Bone marrow (tissue), 2 donors: ENCODE data around the gene BBX.
A peak's percentile ranks its signal among the peaks of the same experiment; 100 is the strongest.

ENCODE experiments used
- DNase-seq, 2 donors: peaks; one replicate each; lab custom pipeline; 2025; lab: John Stamatoyannopoulos, UW

Gene BBX

DNA sequence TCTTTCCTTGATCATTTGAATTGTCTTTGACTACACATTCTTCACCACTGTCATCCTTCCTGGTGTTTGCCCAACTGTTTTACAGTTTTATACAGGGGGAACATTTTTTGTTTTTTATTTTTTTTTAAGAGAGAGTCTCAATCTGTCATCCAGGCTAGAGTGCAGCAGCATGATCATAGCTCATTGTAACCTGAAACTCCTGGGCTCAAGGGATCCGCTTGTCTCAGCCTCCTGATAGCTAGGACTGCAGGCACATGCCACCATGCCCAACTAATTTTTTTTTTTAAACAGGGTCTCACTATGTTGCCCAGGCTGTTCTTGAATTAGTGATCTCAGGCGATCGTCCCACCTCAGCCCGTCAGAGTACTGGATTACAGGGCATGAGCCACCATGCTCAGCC is 222.6 kb downstream of the BBX start:
- DNase-seq, result no peak

DNA sequence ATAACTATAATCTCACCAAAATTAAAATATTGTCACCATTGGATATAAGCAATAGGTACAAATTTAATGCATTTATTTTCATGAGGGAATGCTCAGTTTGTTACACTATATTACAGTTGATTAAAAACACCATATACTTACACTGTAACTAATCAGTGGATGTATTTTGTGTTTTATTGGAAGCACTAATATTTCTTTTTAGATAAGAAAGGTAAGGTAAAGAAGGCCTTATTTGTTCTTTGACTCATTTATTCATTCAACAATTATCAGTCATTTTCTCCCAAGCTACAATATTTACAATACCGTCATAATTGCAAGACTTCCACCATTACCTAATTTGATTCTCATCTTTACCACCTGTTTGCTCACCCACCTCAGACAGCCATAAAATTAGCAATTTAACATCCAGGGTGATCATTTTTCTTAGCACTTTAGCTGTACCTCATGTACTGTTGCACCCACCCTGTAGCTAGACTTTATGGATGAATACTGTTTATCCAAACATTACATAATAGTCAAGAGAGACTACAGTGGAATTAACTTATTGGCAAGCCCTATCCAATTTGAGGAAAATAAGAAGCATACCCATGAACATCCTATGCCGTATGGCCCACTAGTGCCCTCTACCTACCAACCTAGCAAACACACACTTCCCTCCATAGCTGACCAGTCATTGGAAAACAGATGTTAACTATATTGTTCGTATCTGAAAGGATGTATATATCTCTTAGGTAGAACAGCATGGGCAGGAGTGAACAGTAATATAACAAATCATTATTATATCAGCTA is 229.6 kb downstream of the BBX start:
- peak in 1 of 2 donors; percentile 6 for DNase-seq

DNA sequence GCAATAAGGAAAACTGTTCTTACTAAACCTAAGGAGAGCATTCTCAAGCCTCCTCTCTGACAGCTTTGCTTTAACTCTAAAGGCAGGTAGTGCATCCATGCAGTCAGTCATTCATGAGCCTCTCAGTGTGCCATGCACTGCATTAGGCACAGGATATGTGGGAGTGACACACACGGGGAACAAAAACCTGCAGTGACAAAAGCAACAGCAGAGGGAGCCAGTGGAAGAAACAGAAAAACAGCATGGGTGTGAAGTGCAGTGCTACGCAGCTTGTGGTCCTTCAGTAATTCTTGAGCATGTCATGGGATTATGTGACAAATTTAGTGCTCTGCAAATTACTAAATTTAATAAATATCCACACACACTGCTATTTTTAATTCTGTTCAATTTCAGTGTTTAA is 230.7 kb downstream of the BBX start:
- peak in 1 of 2 donors; percentile 12 for DNase-seq

DNA sequence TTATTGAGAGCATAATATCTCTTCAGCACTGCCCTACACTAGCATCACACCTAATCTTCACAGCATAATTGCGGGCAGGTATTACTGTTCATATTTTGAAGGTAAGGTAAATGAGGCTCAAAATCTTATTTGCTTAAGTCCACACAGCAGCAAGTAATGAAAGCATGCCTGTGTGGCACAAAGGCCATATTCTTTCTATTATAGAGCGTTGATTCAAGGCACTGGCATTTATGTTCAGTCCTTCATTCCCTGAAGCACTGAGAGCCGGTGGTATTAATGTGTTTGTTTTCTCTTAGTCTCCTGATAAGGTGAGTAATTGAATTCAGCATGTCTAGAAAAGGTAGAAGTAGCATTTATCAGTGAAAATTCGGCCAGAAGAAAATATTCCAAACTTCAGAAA is 231.2 kb downstream of the BBX start:
- no peak for DNase-seq

DNA sequence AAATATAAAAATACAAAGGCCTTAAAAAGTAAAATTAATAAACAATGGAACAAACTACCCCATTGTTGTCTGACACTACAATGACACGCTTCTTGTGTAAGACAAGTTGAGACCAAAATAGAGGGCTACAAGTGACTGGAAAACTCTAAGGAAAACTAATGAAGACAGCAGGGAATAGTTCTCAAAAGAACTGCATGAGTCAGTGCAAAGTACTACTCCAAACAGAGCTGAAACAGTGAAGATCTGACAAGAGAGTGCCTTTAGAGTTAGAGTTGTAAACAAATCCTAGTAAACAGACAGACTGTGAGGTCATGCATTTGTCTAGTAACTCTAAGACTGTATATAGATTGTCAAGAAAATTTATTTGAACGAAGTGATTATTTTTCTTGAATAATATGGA is 233.9 kb downstream of the BBX start:
- DNase-seq, result no peak

DNA sequence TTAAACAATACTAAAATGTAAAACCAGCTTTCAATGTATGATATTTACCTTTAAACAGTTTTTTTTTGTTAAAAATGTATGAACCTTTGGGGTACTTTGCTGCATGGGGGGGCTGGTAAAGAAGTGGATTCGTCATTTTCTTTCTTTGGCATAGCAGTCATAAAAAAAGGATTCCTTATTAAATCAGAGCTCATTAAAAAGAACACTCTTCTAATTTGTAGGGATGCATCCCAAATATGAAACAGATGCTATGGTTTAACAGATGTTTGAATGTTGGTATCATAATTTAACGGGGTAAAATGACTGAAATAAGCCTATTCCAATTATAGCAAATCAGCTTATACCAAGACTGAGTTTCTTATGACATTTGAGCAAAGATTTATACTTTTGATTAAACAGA is 234.4 kb downstream of the BBX start:
- DNase-seq, result no peak

DNA sequence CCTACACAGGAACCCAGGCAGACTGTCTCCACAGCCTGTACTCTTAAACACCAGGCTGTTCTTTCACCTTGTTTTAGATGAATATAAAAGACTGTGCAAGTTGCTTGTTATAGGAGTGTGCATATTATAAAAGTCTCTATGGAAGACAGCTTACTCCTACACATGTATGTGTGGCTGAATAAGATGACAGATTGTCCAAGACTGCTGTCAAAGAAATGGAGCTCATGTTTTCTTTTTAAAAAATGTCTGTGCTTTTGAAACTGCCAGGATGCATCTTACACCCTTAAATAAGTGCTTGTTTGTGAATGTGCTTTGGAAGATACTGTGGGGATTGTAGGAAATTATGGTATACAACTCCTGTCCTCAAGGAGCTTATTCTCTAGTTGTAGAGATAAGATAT is 237.4 kb downstream of the BBX start:
- no peak for DNase-seq

DNA sequence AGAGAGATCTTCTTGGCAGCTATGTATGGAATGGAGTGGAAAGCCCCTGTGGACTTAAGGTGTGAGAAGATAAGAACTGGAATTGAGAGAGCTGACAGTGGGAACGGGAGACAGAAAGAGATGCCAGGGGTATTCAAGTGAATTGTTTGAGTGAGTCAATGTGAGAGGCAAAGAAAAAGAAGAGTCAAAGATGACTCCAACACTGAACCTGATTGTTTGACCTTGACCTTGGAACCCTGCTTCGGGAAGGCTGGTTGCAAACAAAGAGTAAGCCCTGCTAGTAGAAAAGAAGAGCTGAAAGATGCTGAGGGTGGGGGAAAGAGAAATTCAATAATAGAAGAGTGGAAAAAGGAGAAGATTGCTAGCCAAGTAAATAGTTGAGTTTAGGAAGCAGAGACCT is 238.6 kb downstream of the BBX start:
- DNase-seq, result no peak

DNA sequence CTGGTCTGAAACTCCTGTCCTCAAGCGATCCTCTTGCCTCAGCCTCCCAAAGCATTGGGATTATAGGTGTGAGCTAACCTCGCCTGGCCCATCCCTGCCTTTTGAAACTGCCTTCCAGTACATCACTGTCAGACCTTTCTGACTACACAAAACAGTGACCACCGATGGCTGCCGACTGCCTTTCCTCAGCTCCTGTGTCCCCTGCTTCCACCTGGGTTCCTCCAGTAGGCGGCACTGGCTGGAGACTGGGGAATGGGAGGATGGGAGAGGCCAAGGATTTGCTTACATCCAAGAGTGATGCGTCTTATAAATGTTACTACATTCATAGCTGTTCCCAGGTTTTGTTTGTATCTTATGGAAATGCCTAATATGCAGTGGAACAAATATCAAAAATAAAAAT is 242.8 kb downstream of the BBX start:
- no peak for DNase-seq

DNA sequence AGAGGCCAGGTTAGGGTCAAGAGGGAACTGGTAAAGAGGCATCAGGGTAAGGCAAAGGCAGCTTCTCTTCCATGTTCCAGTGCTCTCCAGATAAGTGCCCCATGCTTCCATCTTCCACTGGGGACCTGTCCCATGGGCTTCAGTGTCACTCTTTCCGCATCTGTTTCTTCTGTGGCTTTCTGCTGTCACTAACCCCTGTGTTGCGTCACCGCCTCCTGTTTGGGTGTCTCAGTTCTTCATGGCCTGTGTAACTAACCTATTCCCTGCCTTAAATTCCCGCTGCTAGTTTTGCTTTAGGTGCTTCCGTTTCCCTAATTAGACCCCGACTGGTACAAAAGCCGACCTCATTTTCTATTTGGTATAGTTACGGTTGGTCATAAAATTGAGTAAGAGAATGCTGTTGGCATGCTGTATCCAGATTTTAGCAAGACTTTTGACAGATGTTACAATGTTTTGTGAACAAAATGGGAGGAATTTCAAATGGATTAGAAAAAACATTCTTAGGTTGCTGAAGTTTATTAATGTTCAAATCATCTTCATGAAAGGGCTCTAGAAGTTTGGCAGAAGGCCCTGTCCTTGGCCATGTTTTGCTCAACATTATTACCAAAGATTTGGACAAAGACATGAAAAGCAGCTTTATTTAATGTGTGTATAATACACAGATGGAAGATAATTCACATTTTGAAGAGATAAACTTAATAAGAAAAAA is 245.3 kb downstream of the BBX start:
- DNase-seq, result no peak

DNA sequence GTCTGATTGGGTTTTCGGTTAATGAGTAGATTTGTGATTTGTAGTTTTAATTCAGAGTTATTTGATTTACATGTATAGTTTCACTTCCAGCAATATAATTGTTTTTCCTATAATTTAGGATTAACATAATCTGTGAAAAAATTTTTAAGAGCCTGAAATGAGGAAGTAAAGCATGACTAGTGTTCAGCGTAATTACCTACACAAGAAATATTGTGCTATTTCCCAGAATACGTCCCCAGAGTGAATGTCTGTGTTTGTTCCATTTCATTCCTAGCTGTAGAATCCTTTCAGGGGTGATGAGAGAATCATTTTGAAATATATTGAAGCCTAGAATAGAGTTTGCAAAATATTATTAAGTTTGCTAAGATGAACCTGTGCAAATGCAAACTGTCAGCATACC is 247.1 kb downstream of the BBX start:
- no peak for DNase-seq

DNA sequence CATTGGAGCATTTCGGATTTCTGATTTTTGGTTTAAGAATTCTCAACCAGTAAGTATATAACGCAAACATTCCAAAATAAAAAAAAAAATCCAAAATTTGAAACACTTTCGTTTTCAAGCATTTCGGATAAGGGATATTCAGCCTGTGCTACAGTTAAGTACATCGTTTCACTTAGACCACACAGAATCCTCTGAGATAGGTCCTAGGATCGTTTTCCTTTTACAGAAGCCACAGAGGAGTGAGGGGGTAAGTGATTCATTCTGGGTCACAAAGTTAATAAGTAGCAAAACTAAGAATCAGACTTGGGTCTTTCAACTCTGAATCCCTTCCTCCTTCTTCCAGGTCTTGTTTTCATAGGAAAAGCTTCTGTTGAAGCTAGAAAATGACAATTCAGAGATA is 249.3 kb downstream of the BBX start:
- no peak for DNase-seq

DNA sequence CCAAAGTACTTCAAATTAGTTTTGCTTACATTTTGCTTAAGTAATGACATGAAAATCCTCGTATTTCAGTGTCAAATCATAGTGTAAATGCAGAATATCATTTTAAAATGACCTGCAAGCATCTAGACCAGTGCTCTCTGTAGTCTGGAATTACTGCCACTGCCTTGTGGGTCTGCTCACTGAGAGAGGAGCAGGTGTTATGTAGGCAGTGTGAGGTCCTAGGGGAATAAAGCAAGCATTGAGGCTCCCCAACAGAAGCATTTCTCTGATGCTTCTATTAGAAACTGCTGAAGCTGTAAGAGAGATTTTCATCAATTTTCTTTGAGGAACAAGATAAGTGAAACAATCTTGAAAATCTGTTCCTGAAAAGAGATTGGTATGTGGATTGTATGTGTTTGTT is 253.2 kb downstream of the BBX start:
- no peak for DNase-seq

DNA sequence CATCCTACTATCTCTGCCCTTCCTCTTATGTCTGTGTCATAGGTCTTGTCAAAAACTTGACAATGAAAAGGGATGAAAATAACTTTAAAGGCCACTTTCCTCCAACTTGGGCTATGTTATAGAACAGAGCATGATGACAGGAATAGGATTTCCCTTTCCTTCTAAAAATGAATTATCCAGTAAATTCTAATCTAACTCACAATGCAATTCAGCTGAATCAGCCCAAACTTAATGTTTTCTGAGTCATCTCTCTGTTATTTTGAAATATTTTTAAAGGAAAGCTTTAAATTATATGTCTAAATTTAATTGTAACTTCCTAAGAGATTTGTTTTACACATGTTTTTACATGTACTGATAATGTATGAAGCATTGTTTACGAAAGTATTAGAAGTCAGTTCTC is 258.5 kb downstream of the BBX start:
- no peak for DNase-seq

DNA sequence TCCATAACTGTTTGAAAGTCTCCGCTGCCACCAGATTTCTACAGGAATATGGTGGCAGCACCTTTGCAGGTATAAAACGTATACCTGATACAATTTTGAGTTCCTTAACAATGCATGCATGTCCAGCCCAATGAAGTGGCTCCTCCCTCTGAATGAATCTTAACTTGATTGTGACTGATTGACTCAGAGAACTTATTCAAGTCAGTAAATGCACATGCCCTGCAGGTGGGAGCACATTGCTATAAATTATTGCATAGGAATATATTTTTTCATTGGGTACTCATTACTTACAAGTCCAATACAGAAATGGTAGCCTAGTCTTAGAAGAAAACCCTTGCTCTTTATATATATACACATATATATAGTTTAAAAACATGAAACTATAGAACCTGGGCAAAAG is 259.3 kb downstream of the BBX start:
- no peak for DNase-seq

DNA sequence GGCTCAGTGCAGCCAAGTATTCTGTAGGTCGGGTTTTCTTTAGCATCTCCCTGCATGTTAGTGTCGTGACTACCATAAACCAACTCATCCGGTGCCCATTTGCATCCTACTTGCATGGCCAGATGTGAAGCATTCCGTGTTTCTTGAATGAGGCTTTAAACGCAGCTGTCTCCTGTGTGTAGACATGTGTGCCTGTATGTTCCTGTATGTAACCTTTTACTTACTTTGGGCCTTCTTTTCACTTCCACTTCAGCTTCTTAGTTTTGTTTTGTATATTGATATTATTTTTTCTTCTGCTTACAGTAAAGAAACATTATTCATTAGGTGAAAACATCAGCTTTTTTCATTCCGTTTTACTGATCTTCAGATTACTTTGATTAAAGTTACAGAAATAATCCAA is 267.9 kb downstream of the BBX start:
- DNase-seq, result no peak

DNA sequence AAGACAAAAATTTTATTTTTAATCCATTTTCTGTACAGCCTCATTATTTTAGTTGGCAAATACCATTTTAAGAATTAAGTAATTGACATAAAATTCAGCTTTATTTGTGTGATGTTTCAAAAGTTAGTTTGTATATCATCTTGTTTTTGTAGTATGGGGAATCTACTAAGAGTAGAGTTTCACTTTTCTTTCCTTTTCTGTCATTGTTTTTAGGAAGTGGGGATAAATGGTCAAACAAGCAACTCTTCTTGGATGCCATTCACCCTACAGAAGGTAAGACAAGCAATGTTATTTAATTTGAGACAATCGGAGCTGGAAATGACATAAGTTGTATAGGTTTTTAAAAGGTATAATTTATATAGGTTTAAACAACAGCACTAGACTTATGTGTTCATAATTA is 268.3 kb downstream of the BBX start:
- DNase-seq, result no peak

DNA sequence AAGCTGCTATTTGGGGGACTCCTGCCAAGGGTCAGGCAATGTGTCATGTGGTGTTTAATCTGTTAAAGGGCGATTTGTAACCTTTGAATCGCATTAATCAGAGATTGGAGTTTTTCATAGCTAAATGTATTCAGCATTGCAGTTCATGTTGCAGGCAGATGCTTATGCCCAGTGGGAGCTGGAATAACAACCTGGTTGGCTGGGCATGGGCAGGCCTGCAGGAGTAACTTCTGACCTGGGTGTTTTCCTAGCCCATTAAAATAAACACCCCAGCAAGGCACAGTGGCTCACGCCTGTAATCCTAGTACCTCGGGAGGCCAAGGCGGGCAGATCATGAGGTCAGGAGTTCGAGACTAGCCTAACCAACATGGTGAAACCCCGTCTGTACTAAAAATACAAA is 268.7 kb downstream of the BBX start:
- no peak for DNase-seq

DNA sequence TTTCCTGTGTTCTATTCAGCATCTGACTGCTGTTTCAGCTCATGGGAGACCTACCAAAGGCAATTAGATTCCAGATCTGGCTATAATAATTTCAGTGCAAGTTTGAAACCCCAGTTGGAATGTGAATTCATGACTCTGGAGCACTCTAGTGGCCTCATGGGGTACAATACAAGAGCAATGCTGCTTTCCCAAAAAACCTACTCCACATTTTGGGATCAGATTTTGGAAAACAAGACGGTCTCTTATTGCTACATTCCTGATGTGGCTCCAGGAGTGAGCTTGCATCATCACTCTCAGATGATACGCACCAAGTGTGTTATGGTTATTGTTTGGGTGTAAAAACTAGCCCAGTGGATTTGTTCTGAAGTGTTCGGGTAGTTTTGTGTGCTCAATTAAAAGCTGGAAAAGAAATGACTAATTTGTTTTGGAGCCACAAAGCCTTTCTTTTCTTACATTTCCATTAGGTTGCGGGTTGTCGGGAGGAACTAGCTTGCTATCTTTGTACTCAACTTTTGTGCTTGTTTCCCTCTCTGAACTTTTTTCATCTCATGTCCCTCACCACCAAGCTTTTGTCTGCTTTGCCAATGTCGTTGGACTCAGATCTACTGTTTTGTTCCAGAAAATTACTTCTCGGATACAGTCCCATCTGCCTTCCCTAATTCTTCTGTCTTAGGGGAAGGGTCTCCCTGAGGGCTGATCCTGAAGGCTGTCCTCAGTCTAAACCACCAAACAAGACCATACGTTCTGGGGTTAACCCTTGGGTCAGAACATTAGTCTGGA is 272.1 kb downstream of the BBX start:
- DNase-seq, result no peak

DNA sequence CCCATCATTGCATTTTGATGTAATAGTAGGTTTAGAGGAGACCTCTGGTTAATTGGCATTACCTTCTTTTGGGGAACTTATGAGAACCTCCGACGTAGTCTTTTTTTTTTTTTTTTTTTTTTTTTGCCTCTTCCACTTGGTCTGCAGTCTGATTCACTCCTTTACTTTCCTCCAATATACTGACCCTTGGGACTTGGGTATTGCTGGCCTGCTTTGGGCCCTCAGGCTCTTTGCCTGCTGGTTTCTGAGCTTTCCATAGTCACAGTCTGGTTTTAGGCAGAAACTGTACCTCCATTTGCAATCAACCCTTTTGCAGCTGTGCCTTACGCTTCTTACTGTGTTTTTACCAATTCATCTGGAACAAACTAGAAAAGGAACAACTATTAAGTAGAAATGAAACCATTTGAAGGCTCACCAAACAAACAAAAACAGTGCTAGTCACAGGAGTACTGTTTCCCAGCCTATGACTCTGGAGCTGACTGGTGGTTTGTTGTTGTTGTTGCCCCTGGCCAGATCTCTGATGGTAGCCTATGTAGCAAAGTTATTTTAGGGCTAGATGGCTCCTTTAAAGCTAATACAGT is 272.8 kb downstream of the BBX start:
- DNase-seq, result no peak

DNA sequence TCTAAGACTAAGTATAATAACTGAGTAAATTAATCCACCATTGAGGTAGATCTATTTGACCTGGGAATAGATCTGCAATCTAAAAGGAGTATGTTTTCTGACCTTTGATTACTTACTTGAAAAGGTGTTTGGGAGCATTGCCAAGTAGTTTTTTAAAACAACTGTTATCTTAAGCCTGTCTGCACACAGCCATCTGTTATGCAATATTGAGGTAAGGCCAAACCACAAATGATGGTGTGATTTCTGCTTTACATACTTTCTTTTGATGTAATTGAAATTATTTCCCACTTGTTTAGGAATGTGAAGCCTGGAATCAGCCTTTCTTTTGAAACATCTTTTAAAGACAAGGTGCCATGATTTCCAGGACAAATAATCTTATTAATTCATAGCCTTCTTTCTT is 274.0 kb downstream of the BBX start:
- DNase-seq, result no peak

DNA sequence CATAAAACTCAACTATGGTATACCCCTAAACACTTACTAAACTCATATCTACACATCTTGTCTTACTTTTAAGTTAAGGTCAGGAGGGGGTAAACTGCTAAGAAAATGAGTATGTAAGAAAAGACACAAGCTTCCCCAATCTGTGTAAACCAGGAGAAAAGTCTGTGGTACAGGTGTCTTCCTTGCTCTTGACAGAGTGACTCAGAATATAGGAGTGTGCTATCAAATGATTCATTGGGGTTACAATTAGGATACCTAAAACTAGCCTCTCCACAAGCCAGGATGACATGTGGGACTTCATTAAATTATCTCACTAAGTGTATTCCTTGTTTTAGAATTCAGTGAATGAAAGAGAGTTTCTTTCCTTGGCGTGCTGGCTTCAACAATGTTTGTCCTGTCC is 274.8 kb downstream of the BBX start:
- no peak for DNase-seq

DNA sequence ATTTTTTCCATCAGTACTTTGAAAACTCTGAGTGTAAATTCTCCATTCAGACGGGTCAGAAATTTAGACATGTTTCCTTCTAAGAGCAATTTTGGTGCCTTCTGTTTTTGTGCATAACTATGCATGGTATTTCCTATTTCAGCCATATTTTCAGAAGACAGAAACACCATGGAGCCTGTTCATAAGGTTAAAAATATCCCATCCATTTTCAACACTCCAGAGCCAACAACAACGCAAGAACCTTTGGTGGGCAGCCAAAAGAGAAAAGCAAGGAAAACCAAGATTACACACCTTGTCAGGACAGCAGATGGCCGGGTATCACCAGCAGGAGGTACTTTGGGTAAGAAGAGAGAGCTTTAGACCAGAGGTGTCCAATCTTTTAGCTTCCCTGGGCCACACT is 275.6 kb downstream of the BBX start:
- no peak for DNase-seq
